GM12872 (cell line): Measurements from ENCODE around the gene KRT3.

Experiments
- TF ChIP-seq, protein P1 (sequence below): IDR thresholded peaks from 3 replicates; pipeline ENCODE4 v1.5.1; 2011; ENCODE audit warnings: low read depth, mild to moderate bottlenecking, low read length, moderate library complexity; ENCODE audit not compliant: insufficient read depth

The KRT3 gene

DNA sequence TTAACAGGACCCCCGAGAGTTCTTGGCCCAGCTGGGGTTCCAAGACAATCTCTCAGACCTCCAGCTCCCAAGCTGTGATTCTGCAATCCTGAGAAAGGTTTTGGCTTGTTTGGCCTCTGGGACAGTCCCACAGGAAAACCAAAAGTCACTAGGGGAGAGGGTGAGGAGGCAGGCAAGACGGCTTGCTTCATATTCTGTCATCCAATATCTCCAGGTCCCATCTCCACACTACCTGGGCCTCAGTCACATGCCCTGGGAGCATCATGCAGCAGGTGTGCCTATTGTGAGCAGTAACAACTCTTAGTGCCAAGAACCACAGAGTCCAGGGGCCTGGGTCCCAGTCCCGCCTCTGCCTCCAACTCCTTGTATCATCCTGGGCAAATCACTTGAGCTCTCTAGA, 36.5 kb upstream of the KRT3 start:
- TF ChIP-seq, protein P1, sequence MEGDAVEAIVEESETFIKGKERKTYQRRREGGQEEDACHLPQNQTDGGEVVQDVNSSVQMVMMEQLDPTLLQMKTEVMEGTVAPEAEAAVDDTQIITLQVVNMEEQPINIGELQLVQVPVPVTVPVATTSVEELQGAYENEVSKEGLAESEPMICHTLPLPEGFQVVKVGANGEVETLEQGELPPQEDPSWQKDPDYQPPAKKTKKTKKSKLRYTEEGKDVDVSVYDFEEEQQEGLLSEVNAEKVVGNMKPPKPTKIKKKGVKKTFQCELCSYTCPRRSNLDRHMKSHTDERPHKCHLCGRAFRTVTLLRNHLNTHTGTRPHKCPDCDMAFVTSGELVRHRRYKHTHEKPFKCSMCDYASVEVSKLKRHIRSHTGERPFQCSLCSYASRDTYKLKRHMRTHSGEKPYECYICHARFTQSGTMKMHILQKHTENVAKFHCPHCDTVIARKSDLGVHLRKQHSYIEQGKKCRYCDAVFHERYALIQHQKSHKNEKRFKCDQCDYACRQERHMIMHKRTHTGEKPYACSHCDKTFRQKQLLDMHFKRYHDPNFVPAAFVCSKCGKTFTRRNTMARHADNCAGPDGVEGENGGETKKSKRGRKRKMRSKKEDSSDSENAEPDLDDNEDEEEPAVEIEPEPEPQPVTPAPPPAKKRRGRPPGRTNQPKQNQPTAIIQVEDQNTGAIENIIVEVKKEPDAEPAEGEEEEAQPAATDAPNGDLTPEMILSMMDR: no peak

DNA sequence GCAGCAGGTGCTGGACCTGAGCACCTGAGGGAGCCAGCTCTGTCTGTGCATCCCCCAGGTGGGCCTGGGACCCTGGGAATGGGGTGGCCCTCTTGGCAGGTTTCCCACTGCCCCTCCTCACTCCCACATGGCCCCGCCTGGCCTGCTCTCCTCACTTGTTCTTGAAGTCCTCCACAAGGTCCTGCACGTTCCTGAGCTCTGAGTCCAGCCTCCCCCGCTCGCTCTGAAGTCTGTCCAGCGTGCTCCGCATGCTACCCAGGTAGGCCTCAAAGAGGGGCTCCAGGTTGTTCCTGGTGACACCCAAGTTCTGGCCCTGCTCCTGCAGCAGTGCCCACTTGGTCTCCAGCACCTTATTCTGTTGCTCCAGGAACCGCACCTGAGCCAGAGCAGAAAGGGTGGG, 35.3 kb upstream of the KRT3 start:
- TF ChIP-seq, protein P1: no peak

DNA sequence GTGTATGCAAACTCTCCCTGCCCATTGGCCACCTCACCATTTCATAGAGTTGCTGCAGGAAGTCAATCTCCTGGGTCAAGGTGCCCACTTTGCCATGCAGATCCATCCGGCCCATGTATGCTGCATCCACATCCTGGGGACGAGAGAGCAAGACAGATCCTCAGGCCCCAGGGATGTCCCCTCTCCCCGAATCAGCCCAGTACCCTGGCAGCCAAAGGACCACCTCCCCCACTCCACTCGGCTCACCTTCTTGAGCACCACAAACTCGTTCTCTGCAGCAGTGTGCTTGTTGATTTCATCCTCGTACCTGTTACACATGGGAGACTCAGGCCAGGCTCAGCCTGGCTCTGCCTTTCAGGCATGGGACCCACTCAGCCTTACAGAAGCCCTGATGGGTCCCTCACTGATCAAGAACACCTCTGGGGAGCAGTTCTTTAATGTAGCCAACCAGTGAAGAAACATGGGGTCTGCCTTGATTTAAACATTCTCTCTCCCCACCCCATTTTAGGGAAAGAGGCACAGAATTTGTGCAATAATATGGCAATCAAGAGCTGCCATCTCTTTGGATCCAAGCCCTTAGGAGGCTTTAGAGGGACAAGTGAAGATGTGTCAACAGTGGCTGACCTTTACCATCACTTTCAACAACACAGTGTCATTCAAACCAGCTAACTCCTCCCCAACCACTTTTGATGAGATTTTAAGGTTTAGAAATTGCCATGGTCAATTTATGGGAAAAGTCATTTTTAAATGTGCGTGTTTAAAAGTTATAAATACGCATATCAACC, 34.3 kb upstream of the KRT3 start:
- TF ChIP-seq, protein P1: no peak

DNA sequence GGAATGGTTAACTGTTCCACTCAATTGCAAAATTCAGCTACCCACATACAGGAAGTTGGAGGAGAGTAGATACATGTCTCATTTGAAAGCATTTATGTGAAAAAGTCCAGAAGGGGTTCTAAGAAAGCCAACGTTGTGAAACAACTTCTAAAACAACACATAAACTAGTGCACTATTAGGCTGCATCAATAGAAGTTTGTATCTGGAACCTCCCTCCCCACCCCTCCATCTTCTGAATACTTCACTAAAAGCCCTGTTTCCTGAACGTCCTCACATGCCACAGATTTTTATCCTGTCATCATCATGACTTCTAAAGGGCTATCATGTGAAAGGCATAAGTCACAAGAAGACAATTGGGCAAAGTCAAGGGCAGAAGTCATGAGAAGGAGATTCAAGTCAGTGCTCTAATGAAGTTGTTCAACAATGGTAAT, 32.7 kb upstream of the KRT3 start:
- TF ChIP-seq, protein P1: no peak

DNA sequence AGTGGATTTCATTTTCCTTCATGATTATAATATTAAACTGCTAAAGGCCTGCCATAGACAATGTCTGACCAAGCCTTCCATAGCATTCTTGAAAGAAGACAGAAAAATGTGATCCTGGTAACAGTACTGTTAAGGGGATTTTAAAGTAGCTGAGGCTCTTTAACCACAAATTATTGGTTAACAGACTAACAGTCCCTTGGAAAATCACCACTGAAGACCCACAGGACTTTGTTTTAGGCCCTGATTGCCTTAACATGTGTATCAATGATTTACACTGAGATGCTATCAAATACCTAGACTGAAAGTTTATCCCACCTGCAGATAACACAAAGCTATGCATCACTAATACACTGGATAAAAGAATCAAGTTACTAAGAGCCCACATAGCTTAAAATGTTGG, 32.2 kb upstream of the KRT3 start:
- TF ChIP-seq, protein P1: no peak

DNA sequence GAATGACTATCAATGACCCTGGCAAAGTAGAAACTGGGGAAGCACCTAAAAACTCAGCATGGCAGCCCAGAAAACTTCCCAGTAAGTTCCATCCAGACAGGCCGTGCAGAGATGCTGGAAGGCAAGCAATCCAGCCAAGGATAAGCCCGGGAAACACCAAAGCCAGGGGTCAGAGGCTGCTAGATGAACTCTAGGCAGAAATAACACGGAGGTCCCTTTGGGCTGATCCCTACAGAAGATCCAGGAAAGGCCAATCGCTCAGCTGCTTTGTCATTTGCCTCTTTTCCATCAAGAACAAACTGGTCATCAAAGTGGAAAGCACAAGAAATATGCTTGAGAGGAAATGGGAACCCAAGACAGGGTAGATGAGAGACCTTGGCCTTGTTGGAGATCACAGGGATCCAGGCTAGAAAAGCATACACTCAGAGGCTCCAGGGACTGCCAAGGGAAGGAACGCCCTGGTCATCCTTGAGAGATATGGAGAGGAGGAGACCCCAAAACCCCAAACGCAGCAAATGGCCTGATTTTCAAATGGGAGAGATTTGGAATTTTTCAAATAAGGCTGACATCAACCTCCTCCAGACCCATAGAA, 31.7 kb upstream of the KRT3 start:
- TF ChIP-seq, protein P1: no peak

DNA sequence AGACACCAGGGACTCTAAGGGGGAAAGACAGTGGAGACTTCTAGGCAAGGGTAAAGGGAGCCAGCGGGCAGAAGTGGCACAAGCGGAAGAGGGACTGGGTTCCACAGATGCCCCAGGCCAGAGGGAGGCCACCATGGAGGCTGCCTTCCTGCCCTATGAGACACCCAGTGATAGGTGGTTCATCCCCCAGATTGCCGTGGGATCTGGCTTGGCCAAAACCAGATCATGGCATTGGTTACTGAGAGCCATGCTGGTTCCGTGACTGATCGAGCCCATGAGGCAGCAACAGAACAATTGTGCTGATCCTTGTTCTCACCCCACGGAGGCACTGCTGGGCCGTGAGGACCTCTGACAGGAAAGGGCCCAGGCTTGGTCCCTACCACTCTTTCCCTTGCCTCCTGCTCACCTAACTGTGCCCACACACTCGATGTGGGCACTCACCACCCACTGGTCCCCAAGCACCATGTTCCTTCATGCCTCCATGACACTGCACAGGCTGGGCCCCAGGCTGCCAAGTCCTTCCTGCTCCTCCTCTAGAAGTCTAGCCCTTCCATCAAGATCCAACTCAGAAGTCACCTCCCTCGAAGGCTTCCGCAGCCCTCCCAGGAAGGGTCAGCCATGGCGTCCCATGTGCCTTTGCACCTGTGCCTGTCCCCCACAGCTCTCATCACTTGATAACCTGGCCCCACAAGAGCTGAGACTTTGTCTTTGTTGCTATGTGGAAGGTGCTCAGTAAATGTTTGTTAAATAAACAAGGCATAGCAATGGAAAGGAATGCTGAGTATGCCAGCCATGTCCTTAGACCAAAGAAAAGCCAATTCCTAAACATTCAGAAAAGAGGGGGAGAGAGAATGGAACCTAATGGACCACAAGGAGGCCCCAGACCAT, 30.9 kb upstream of the KRT3 start:
- TF ChIP-seq, protein P1: no peak
